Activated CD8-positive, alpha-beta T cell treated with anti-CD3 and anti-CD28 coated beads for 36 hours (primary cell): ENCODE data around the gene RNMT. TPM values are rescaled to one million over a fixed set of nuclear protein-coding genes. Genes with fewer than 3 reads are reported as not detected.

Source experiments
- ATAC-seq: fragments of 200-7000 bp; cut with Tn5 transposase; one replicate; pipeline ENCODE4 v1.10.0; 2021; ENCODE audit warnings: mild to moderate bottlenecking, moderate library complexity
- CTCF ChIA-PET: fragments of 350-600 bp; sonication (Branson Sonifier 250); formaldehyde crosslinking; loops from one replicate; lab custom pipeline; 2021; ENCODE audit warnings: antibody characterized with exemption; lab: Charles Lee
- POLR2A ChIA-PET: fragments of 350-600 bp; sonication (Branson Sonifier 250); formaldehyde crosslinking; loops from one replicate; lab custom pipeline; 2021; ENCODE audit warnings: antibody characterized with exemption; lab: Charles Lee
- DNase-seq: peaks from one replicate; pipeline ENCODE4 v3.0.0-alpha.2; 2020
- H3K27ac Mint-ChIP-seq: one replicate; pipeline ENCODE4 v1.8.0; 2021; ENCODE audit warnings: mild to moderate bottlenecking, mixed read lengths
- H3K27me3 Mint-ChIP-seq: one replicate; pipeline ENCODE4 v1.8.0; 2021; ENCODE audit warnings: mixed read lengths
- H3K36me3 Mint-ChIP-seq: one replicate; pipeline ENCODE4 v1.8.0; 2021; ENCODE audit warnings: low read depth, mixed read lengths
- H3K4me1 Mint-ChIP-seq: one replicate; pipeline ENCODE4 v1.8.0; 2021; ENCODE audit warnings: low read depth, mixed read lengths
- H3K4me3 Mint-ChIP-seq: one replicate; pipeline ENCODE4 v1.8.0; 2021; ENCODE audit warnings: mild to moderate bottlenecking, moderate library complexity, mixed read lengths
- H3K9me3 Mint-ChIP-seq: one replicate; pipeline ENCODE4 v1.8.0; 2021; ENCODE audit warnings: mixed read lengths
- intact Hi-C: fragments of 100-400 bp; cut with micrococcal nuclease; formaldehyde crosslinking; loops from one replicate; pipeline ENCODE4 v1.10.0; 2022
- total RNA-seq, 2 experiments: library from RNA; stranded (reverse); gene quantifications; one replicate each; pipeline ENCODE4 v1.2.3, GENCODE V29; 2021
- TF ChIP-seq, protein P1 (sequence below): fragments of 200-600 bp; IDR thresholded peaks from one replicate; pipeline ENCODE4 v1.8.0; 2022; ENCODE audit warnings: antibody characterized with exemption, mild to moderate bottlenecking

RNMT gene
- total RNA-seq, 2 experiments from 2014 or later = 76.4 to 84.4 TPM

DNA sequence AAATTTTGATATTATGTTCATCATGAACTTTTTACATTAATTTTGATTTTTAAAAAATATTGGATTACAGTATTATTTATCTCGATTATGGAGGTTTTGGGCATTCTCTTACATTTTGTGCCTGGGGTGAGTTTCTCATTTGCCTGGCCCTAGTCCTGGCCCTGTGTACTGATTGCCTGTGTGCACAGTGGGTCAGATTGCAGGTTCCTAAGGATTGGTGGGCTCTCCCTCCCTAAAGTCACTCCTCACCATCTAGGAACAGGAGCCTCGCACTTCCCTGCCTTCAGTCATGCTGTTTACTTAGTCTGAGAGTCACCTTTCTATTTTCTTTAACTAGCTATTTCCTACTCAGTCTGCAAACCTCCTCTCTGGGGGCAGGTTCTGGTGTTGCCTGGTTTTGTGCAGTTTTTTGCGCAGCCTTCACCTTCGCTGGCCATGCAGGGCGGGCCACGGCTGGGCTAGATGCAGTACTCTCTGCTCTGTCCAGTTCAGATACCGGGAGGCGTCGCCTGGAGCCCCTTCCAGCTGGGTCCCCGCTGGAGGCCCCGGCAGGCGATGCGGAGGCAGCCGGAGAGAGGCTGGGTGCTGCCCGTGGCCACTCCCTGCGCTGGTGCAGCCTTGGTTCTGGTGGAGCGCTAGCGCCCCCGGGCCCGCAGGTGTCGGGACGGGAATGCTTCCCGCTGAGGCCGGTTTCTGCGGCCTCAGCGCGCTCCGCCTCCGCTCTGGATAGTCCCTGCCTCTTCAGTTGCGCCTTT, 74.2 kb downstream of the RNMT start:
- POLR2A ChIA-PET = no interaction called here
- TF ChIP-seq, protein P1, sequence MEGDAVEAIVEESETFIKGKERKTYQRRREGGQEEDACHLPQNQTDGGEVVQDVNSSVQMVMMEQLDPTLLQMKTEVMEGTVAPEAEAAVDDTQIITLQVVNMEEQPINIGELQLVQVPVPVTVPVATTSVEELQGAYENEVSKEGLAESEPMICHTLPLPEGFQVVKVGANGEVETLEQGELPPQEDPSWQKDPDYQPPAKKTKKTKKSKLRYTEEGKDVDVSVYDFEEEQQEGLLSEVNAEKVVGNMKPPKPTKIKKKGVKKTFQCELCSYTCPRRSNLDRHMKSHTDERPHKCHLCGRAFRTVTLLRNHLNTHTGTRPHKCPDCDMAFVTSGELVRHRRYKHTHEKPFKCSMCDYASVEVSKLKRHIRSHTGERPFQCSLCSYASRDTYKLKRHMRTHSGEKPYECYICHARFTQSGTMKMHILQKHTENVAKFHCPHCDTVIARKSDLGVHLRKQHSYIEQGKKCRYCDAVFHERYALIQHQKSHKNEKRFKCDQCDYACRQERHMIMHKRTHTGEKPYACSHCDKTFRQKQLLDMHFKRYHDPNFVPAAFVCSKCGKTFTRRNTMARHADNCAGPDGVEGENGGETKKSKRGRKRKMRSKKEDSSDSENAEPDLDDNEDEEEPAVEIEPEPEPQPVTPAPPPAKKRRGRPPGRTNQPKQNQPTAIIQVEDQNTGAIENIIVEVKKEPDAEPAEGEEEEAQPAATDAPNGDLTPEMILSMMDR = peak; percentile 14

DNA sequence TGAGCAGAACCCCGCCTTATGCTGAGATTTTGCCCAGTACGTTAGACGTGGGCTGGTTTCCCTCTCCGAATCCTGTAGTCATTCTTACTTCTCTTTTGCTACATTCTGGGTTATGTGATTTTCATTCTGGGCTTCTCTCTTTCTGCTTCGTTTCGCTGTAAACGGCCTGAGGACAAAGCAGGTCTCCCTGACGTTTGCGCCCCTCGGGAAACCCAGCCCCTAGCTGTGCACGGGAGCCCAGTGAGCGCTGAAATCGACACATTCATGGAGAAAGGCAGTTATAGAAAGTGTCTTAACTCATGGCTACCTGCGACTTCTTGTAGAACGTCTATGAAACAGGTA, 74.8 kb downstream of the RNMT start:
- Mint-ChIP-seq H3K4me3 (peak overlapping the region; percentile 15), H3K9me3 (peaks cover 2% of the 10 kb centered on the region), H3K36me3 (no peaks in the 10 kb centered on the region), H3K27ac (no peak overlapping the region), H3K27me3 (peaks cover 44% of the 10 kb centered on the region), H3K4me1 (peaks cover 5% of the 10 kb centered on the region)
- TF ChIP-seq, protein P1 = no peak
- CTCF ChIA-PET = interaction anchor here (1.0 to 5.6 kb wide), 2 partner anchors 12 to 243 kb away, joined by 3 to 47 read pairs; no protein-coding TSS in a partner anchor
- DNase-seq (no peak), ATAC-seq (peak; percentile 22)
- POLR2A ChIA-PET = no interaction called here
- intact Hi-C loops = loop anchor here (10.0 kb wide), 2 partner anchors 146 to 246 kb away; no protein-coding TSS in a partner anchor

More for the DNA sequence above, 74.2 kb downstream of the RNMT start:
- DNase-seq (peak; percentile 68), ATAC-seq (peak; percentile 96)
- intact Hi-C loops = loop anchor here (10.0 kb wide), 2 partner anchors 146 to 246 kb away; no protein-coding TSS in a partner anchor
- H3K27me3 Mint-ChIP-seq = peaks cover 41% of the 10 kb centered on the region
- CTCF ChIA-PET = interaction anchor here (0.9 to 5.6 kb wide), 4 partner anchors 12 to 281 kb away, joined by 3 to 47 read pairs (median 3); no protein-coding TSS in a partner anchor
- peaks cover 2% of the 10 kb centered on the region for H3K9me3 Mint-ChIP-seq
- H3K4me3 Mint-ChIP-seq = peak overlapping the region; percentile 15
- no peaks in the 10 kb centered on the region for H3K36me3 Mint-ChIP-seq
- no peak overlapping the region for H3K27ac Mint-ChIP-seq
- H3K4me1 Mint-ChIP-seq = peaks cover 5% of the 10 kb centered on the region

DNA sequence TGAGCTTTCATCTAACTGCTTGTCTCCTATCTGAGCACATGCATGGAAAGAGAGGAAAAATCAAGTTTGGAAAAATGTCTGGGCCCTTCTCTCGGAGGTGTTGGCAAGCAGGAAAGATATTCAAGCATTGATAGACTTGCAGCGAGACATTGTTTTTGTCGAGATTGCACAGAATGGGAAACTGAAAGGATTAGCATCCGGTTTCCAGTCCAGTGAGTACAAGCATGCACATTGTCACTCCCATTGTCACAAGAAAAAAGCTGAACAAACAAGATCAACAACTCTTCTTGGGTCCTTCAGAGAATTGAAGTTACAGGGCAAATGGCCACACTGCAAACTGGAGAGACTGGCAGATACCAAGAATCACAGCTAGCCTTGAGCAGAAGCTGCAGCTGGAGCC, 77.8 kb downstream of the RNMT start:
- TF ChIP-seq, protein P1 = no peak
- no peak for DNase-seq
- Mint-ChIP-seq H3K4me1 (peaks cover 5% of the 10 kb centered on the region), H3K36me3 (no peaks in the 10 kb centered on the region), H3K27ac (no peak overlapping the region), H3K9me3 (peaks cover 2% of the 10 kb centered on the region), H3K27me3 (peaks cover 34% of the 10 kb centered on the region), H3K4me3 (no peak overlapping the region)
- CTCF ChIA-PET = interaction anchor here (1.0 to 5.6 kb wide), 3 partner anchors 9 to 20 kb away, joined by 3 to 47 read pairs (median 4); partner anchors contain the start of gene MC5R
- POLR2A ChIA-PET = no interaction called here
- intact Hi-C loops = loop anchor here (10.0 kb wide), 2 partner anchors 150 to 250 kb away; no protein-coding TSS in a partner anchor
- ATAC-seq = no peak

- ChIA-PET CTCF (interaction anchor here (1.4 to 3.1 kb wide), 4 partner anchors 10 to 278 kb away, joined by 3 to 11 read pairs (median 5); partner anchors contain the start of gene MC5R), POLR2A (no interaction called here)
- intact Hi-C loops = loop anchor here (10.0 kb wide), 2 partner anchors 154 to 254 kb away; no protein-coding TSS in a partner anchor
Measured at GRCh38 chr18:13808294-13809042, 82.0 kb downstream of the RNMT start.

More at GRCh38 chr18:13808294-13809042, 82.0 kb downstream of the RNMT start:
- Mint-ChIP-seq H3K27ac (no peak overlapping the region), H3K36me3 (no peaks in the 10 kb centered on the region), H3K4me1 (no peaks in the 10 kb centered on the region), H3K27me3 (peaks cover 15% of the 10 kb centered on the region), H3K9me3 (peaks cover 2% of the 10 kb centered on the region), H3K4me3 (no peak overlapping the region)
- ATAC-seq (no peak), DNase-seq (no peak)
- TF ChIP-seq, protein P1 = no peak
